Measurements from ENCODE around the gene TP53I11. TPM values are rescaled to one million over a fixed set of nuclear protein-coding genes. Genes with fewer than 3 reads are reported as not detected.

The TP53I11 gene
- polyA plus RNA-seq, 1 donor (not counting 4 experiments of a cell fraction or from before 2014, with no cell fraction given): 21.4 TPM

DNA sequence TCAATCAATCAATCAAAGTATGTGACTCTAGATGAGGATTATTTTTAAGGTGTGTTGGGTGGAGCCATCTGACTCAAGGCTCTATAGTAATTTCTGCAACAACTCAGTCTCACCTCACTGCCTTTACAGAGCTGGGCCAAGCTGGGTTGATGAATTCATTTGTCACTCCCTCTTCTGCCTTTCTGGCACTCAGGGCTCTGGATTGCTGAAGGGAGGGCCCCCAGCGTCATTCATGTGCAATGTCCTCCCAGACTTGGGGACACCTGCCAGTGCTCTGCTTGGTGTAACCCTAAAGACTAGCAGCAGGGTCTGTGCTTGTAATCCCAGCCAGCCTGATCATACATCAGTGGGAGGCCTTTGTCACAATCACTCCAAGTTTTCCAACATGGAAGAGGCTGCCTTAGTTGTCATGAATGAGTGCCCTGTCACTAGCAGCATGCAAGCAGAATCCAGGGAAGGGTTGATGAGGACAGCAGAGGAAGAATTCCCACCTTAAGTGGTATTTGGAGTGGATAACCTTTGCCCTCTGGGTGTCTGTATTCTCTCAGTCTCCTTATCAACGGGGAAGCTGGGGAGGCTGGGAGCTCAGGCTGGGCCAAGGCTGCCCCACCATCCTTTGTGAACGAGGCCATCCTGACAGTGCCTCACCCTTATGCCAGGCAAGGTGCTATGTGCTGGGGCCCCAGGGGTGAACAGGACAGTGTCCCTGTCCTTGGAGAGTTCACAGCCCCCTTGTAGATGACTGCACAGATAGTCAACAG, 2.0 kb upstream of the TP53I11 start:
- Histone ChIP-seq H4K20me1 (ENCODE audit: control insufficient read depth, extremely low read depth, insufficient read depth, low read length) (peaks cover 3% of the 10 kb centered on the region), H3K4me2 (ENCODE audit: control insufficient read depth, extremely low read depth, insufficient read depth, low read depth, low read length) (no peak overlapping the region), H3K27me3 (ENCODE audit: control insufficient read depth, extremely low read depth, insufficient read depth, low read length) (no peaks in the 10 kb centered on the region), H3K36me3 (ENCODE audit: control insufficient read depth in 2 of 2, extremely low read depth in 1 of 2, insufficient read depth in 2 of 2, low read length in 2 of 2) (no peaks in the 10 kb centered on the region), H3K9me1 (ENCODE audit: control insufficient read depth, extremely low read depth, insufficient read depth, low read length) (no peaks in the 10 kb centered on the region), H3K9me3 (ENCODE audit: control insufficient read depth, low read depth, low read length) (no peaks in the 10 kb centered on the region), H3K4me1 (ENCODE audit: control insufficient read depth, extremely low read depth, insufficient read depth, low read length) (peaks cover 19% of the 10 kb centered on the region), H3K9ac (ENCODE audit: control insufficient read depth, extremely low read depth, insufficient read depth, low read length) (no peak overlapping the region), H3K27ac (ENCODE audit: control insufficient read depth, insufficient read depth, low read length) (no peak overlapping the region), H3K4me3 (ENCODE audit: control insufficient read depth in 2 of 3, extremely low read depth in 1 of 3, insufficient read depth in 2 of 3, low read depth in 1 of 3, low read length in 3 of 3) (no peak overlapping the region), H2AFZ (ENCODE audit: control insufficient read depth, low read length) (no peak overlapping the region), H3K79me2 (ENCODE audit: control insufficient read depth, insufficient read depth, low read length) (peaks cover 5% of the 10 kb centered on the region)
- DNase-seq (ENCODE audit: low read depth, low spot score) (no peak), FAIRE-seq (no peak)
- dilution Hi-C loops (cut with MboI; ENCODE audit: extremely low pct_ligation_motif_present, low sequenced_read_pairs): no loop called here
- TF ChIP-seq CTCF (optimal IDR thresholded peaks at IDR 0.05 in 1 of 3, IDR thresholded peaks at IDR 0.05 in 1 of 3, conservative IDR thresholded peaks at IDR 0.05 in 1 of 3; ENCODE audit: extremely low read depth in 1 of 3, insufficient read depth in 2 of 3, low read length in 3 of 3) (no peak), EZH2 (IDR thresholded peaks at IDR 0.05; ENCODE audit: low read length) (no peak)

DNA sequence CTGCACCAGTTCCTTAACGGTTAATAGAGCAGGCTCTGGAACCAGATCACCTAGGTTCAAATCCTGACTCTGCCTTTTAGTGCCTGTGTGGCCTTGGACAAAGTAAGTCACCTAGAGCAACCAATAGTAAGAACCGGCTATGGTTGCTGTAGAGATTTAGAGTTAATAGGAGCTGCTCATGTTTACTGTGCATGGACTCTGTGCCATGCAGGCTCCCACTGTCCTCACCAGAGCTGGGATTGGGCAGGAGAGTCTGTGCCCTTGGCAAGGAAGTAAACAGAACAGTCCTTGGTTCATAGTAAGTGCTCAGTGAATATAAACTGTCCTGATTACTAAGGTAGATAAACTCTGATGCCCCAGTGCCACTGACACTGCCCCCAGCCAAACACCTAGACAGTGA, 1.4 kb upstream of the TP53I11 start:
- no peaks in the 10 kb centered on the region for H3K27me3 ChIP-seq (ENCODE audit: control insufficient read depth, extremely low read depth, insufficient read depth, low read length)
- H4K20me1 ChIP-seq (ENCODE audit: control insufficient read depth, extremely low read depth, insufficient read depth, low read length): peaks cover 5% of the 10 kb centered on the region
- H3K79me2 ChIP-seq (ENCODE audit: control insufficient read depth, insufficient read depth, low read length): peaks cover 5% of the 10 kb centered on the region
- H3K4me1 ChIP-seq (ENCODE audit: control insufficient read depth, extremely low read depth, insufficient read depth, low read length): peaks cover 19% of the 10 kb centered on the region
- dilution Hi-C loops (cut with MboI; ENCODE audit: extremely low pct_ligation_motif_present, low sequenced_read_pairs): no loop called here
- H3K9me3 ChIP-seq (ENCODE audit: control insufficient read depth, low read depth, low read length): no peaks in the 10 kb centered on the region
- FAIRE-seq (no peak), DNase-seq (ENCODE audit: low read depth, low spot score) (no peak)
- no peak overlapping the region for H3K4me2 ChIP-seq (ENCODE audit: control insufficient read depth, extremely low read depth, insufficient read depth, low read depth, low read length)
- H3K27ac ChIP-seq (ENCODE audit: control insufficient read depth, insufficient read depth, low read length): no peak overlapping the region
- H3K4me3 ChIP-seq (ENCODE audit: control insufficient read depth in 2 of 3, extremely low read depth in 1 of 3, insufficient read depth in 2 of 3, low read depth in 1 of 3, low read length in 3 of 3): no peak overlapping the region
- TF ChIP-seq EZH2 (IDR thresholded peaks at IDR 0.05; ENCODE audit: low read length) (no peak), CTCF (optimal IDR thresholded peaks at IDR 0.05 in 1 of 3, IDR thresholded peaks at IDR 0.05 in 1 of 3, conservative IDR thresholded peaks at IDR 0.05 in 1 of 3; ENCODE audit: extremely low read depth in 1 of 3, insufficient read depth in 2 of 3, low read length in 3 of 3) (no peak)
- no peaks in the 10 kb centered on the region for H3K9me1 ChIP-seq (ENCODE audit: control insufficient read depth, extremely low read depth, insufficient read depth, low read length)
- H3K36me3 ChIP-seq (ENCODE audit: control insufficient read depth in 2 of 2, extremely low read depth in 1 of 2, insufficient read depth in 2 of 2, low read length in 2 of 2): no peaks in the 10 kb centered on the region
- no peak overlapping the region for H2AFZ ChIP-seq (ENCODE audit: control insufficient read depth, low read length)
- H3K9ac ChIP-seq (ENCODE audit: control insufficient read depth, extremely low read depth, insufficient read depth, low read length): no peak overlapping the region

Data from keratinocyte (primary cell).